ENCODE results near the gene HK2.

Gene HK2

DNA sequence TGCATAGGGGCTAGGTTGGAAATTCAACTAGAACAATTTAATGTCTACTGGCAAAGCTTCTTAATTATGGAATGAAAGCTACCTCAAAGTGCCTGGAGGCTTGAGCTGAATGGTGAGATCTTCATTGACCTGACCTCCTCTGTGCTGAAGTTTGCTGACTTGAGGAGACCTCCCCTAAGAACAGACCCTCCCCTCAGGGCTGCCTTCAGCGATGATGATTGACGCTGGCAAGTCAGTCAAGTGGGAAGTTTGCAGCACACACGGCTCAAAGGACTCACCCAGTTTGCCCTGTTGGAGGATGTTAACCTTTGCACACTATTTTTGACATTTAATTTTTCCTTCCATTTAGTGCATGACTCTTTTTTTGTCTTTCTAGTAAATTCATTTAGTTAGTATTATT, 107.4 kb downstream of the HK2 start:
- DNase-seq = no peak

GRCh38 chr2:74942263-74942662, 108.3 kb downstream of the HK2 start:
- no peak for DNase-seq
